Activated CD4-positive, CD25-positive, alpha-beta regulatory T cell treated with anti-CD3 and anti-CD28 coated beads, Interleukin-2, amount 50 U/mL, for 24 hours (primary cell): ENCODE measurements around the gene ANKRD6.
"Not testable (repeated sequence)": the region's sequence is repeated elsewhere in the genome, so short reads cannot be mapped to it uniquely, and the experiment has no call there.

Experiments used
- ATAC-seq, 2 donors: fragments of 150-1000 bp; cut with Tn5 transposase; one replicate each; pipeline ENCODE4 v1.10.0; 2021; ENCODE audit warnings: mild to moderate bottlenecking in 1 of 2, moderate library complexity in 1 of 2

Gene ANKRD6

DNA sequence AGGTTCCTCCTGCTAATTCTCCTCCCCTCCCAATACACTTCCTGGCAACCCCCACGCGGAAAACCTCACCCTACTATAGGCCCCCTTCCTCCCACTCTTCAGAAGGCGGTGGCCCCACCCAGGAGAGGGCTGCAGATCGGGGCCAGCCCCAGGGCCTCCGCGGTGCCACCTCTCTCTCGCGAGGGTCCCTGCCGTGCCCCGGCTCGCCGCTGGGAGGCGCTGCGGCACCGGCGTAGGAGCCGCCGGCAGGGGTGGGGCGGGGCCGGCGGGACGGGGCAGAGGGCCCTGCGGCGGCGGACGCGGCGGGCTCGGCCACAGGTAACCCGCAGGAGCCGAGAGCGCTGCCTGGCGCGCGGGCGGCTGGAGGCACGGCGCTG lies at the start of gene ANKRD6:
ANKRD6 (plus strand) TSS at position 278 of the 377 bp plus-strand sequence. CDS start 133,825 bp downstream, outside the sequence.
- ATAC-seq = peak; percentile 91 to 93

DNA sequence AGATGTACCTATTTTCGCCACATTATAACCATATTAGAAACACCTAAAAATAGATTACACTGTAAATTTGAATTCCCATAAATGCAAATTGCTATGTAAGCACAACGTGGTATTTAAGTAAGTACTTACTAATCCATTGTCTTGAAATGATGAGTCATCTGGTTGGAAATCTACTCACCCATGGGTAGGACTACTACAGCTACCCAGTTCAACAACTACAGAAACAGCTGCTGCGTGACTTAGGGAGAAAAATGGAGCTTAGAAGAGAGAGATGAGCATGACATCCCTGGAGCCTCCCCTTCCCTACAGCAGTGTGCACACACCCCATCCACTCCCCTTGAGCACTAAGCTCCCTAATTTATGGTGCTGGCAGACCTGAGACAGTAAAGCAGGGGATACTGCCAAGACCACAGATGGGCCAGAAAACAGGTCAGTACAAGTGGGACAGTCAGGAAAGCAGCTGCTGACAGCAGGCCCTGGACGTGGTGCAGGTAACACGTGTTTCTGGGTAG lies 47.7 kb upstream of the ANKRD6 start:
- ATAC-seq = peak in 1 of 2 donors; percentile 48

DNA sequence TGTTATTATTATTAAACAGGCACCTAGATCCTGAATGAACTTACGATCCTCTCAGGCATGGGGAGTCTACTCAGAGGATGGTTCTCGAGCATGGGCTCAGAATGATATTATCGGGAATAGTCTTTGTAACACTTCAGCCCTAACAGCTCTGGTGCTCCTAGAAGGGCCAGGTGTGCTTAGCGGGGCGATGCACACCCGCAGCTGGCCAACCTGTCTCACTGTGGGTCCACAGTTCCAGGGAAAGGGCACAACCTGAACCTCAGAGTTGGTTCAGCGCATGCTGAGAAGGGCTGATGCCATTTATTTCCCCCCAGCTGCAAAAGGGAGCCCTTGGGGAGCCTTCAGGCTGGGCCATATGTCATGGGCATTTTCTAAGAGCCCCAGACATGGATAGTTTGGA lies 47.1 kb upstream of the ANKRD6 start:
- ATAC-seq = no peak

GRCh38 chr6:89386917-89387491 lies 45.9 kb upstream of the ANKRD6 start:
- no peak for ATAC-seq

GRCh38 chr6:89387516-89388201 lies 45.3 kb upstream of the ANKRD6 start:
- peak in 1 of 2 donors; percentile 38 for ATAC-seq

GRCh38 chr6:89388846-89389245 lies 44.1 kb upstream of the ANKRD6 start:
- ATAC-seq = no peak

GRCh38 chr6:89392823-89393222 lies 40.1 kb upstream of the ANKRD6 start:
- no peak for ATAC-seq

DNA sequence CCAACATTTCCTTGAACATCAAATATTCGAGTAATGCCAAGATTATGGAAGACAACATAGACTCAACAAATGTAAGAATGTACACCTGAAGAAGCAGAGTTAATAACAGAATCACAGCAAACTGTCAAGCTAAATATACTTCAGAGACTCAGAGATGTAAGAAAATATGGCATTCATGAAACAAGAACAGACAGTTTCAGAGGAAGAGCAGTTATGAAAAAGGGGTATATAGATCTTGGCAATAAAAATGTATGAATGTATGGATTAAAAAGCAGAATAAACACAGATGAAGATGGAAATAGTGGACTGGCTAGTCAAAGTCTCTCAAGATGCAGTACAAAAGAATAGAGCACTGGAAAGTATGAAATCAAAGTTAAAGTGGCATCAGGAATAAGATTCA lies 39.3 kb upstream of the ANKRD6 start:
- ATAC-seq = no peak

DNA sequence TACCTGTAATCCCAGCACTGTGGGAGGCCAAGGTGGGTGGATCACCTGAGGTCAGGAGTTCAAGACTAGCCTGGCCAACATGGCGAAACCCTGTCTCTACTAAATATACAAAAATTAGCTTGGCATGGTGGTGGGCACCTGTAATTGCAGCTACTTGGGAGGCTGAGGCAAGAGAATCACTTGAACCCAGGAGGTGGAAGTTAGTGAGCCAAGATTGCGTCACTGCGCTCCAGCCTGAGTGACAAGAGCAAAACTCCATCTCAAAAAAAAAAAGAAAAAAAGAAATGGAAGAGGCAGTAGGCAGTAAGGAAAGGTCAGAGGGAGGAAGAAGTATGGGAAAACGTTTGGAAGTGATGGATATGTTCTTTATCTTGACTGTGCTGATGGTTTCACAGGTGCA lies 35.1 kb upstream of the ANKRD6 start:
- ATAC-seq = not testable (repeated sequence)

- no peak for ATAC-seq
Measured at GRCh38 chr6:89398762-89399525, 34.0 kb upstream of the ANKRD6 start.

DNA sequence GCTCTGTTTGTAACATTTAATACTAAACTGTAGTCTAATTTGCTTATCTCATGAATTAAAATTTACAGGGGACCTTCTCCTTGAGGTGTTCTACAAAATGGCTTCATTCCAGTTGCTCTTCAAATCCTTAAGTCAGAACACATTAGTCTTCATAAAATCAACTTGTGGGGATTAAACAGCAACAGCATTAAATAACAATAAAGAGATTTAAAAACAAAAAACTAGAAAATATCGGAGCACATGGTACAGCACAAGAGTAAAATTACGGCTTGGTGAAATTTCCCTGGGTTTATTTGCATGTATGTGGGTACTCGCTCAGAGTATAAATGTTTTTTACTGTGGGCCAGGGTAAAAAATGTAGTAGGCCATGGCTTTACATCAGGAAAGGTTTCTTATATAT lies 32.9 kb upstream of the ANKRD6 start:
- no peak for ATAC-seq

GRCh38 chr6:89400912-89401399 lies 32.0 kb upstream of the ANKRD6 start:
- no peak for ATAC-seq

- ATAC-seq = no peak
Measured at GRCh38 chr6:89402776-89403175, 30.2 kb upstream of the ANKRD6 start.

GRCh38 chr6:89404512-89404911 lies 28.4 kb upstream of the ANKRD6 start:
- ATAC-seq = no peak

DNA sequence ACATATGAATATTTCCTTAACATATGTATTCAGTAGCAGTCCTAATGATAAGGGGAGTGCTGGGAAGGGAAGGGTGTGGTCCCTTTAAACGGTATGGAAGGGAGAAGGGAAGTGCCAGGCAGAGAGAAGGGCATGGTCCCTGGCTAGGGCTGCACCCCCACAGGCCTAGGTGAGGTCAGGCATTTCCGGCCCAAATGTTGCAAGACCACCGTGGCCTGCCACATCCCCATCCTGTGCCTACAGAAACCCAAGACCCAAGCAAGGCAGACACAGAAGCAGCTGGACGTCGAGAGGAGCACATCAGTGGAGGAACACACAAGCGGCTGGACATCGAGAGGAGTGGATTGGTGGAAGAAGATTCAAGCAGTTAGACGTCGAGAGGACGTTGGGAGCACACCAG lies 26.8 kb upstream of the ANKRD6 start:
- ATAC-seq = no peak

- ATAC-seq = no peak
Measured at GRCh38 chr6:89409461-89410035, 23.4 kb upstream of the ANKRD6 start.

DNA sequence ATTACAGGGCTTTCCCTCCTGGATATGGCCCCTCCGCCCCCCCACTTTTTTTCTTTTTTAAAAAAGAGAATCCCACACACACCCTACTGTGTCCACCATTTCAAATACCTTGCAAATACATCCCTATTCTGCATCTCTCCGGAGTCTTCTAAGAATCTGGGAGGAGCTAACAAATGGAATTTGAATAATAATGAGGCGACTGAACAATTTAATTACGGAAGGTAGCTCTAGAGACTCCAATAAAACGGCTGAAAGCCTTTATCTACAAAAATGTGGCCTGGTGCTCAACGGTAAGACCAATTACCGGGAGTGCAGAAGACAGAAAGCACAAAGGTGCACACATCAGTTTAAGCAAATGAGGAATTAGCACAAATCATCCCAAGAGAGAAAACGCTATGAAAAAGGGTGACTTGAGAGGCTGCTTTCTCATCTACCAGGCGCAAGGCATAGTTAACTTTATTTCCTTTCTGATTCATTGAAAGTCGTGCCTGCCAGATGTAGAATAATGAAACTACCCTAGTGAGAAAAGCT lies 22.7 kb upstream of the ANKRD6 start:
- ATAC-seq = no peak

DNA sequence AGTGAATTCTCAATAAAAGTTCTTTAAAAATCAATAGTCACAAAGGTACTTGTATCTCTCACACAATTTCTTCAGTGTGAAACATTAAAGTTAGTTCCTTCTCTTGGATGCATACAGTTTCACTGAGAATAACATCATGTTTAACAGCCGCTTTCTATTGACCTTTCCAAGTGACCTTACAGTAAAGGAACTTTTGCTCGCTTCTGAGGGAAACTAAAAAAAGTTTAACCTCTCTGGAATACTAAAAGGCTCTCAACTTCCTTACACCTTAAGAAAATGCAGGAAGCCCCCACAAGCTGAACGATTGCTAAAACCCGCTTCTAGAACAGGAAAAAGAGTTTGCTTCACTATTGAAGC lies 22.2 kb upstream of the ANKRD6 start:
- no peak for ATAC-seq

GRCh38 chr6:89411145-89412070 lies 21.5 kb upstream of the ANKRD6 start:
- ATAC-seq = peak; percentile 42 to 43

GRCh38 chr6:89412071-89413005 lies 20.6 kb upstream of the ANKRD6 start, which contains the start of gene RRAGD:
RRAGD (minus strand) TSS chr6:89412273; CDS start chr6:89411993, 280 bp downstream.
- peak; percentile 87 to 89 for ATAC-seq

- no peak for ATAC-seq
Measured at GRCh38 chr6:89413006-89413400, 19.9 kb upstream of the ANKRD6 start.
